Activated naive CD4-positive, alpha-beta T cell treated with Interleukin-2 at 50 U/mL for 16 hours (primary cell): ENCODE data around the gene TCF15.

Experiments used
- DNase-seq: peaks from one replicate; pipeline ENCODE4 v3.0.0-alpha.2; 2020

TCF15 gene

GRCh38 chr20:576156-576555, 34.0 kb downstream of the TCF15 start:
- no peak for DNase-seq

- no peak for DNase-seq
Measured at GRCh38 chr20:575230-575629, 34.9 kb downstream of the TCF15 start.

- DNase-seq: no peak
Measured at GRCh38 chr20:574297-574942, 35.7 kb downstream of the TCF15 start.

- no peak for DNase-seq
Measured at GRCh38 chr20:573414-574296, 36.5 kb downstream of the TCF15 start.

GRCh38 chr20:572727-573126, 37.4 kb downstream of the TCF15 start:
- no peak for DNase-seq

GRCh38 chr20:571754-572441, 38.2 kb downstream of the TCF15 start:
- DNase-seq: no peak

- no peak for DNase-seq
Measured at GRCh38 chr20:568673-569415, 41.3 kb downstream of the TCF15 start.

GRCh38 chr20:568097-568652, 41.9 kb downstream of the TCF15 start:
- DNase-seq: no peak

GRCh38 chr20:564192-564591, 45.9 kb downstream of the TCF15 start:
- DNase-seq: no peak

GRCh38 chr20:563187-563586, 46.9 kb downstream of the TCF15 start:
- no peak for DNase-seq

GRCh38 chr20:562232-562897, 47.7 kb downstream of the TCF15 start:
- DNase-seq: no peak

GRCh38 chr20:561437-562231, 48.5 kb downstream of the TCF15 start:
- DNase-seq: peak; percentile 45

- DNase-seq: no peak
Measured at GRCh38 chr20:560680-561079, 49.4 kb downstream of the TCF15 start.

- DNase-seq: no peak
Measured at GRCh38 chr20:558117-558516, 52.0 kb downstream of the TCF15 start.

GRCh38 chr20:556984-557383, 53.1 kb downstream of the TCF15 start:
- no peak for DNase-seq

GRCh38 chr20:555976-556385, 54.1 kb downstream of the TCF15 start:
- no peak for DNase-seq
